Chondrocyte (in vitro differentiated cells): ENCODE measurements around the gene NR4A3. TPM values are rescaled to one million over a fixed set of nuclear protein-coding genes. Genes with fewer than 3 reads are reported as not detected.

Experiments used
- DNase-seq: peaks from one replicate; pipeline ENCODE4 v3.0.0; 2021; ENCODE audit warnings: mixed read lengths, low spot score
- H3K27ac Mint-ChIP-seq: one replicate; pipeline ENCODE4 v1.8.0; 2021; ENCODE audit warnings: mild to moderate bottlenecking, moderate library complexity, mixed read lengths; ENCODE audit not compliant: unreplicated experiment
- H3K27me3 Mint-ChIP-seq: 2 replicates; pipeline ENCODE4 v1.8.0; 2021; ENCODE audit warnings: low read depth, mixed read lengths
- H3K36me3 Mint-ChIP-seq: 2 replicates; pipeline ENCODE4 v1.8.0; 2021; ENCODE audit warnings: low read depth, mixed read lengths
- H3K4me1 Mint-ChIP-seq: 2 replicates; pipeline ENCODE4 v1.8.0; 2021; ENCODE audit warnings: low read depth, mild to moderate bottlenecking, mixed read lengths
- H3K4me3 Mint-ChIP-seq: one replicate; pipeline ENCODE4 v1.8.0; 2021; ENCODE audit warnings: mild to moderate bottlenecking, moderate library complexity, mixed read lengths; ENCODE audit not compliant: unreplicated experiment
- H3K9me3 Mint-ChIP-seq: 2 replicates; pipeline ENCODE4 v1.8.0; 2021; ENCODE audit warnings: low read depth, mixed read lengths
- CTCF ChIP-seq: fragments of 200-600 bp; sonication (generic); IDR thresholded peaks from 2 replicates; pipeline ENCODE4 v1.5.0; 2021; ENCODE audit warnings: antibody characterized with exemption, mild to moderate bottlenecking, moderate library complexity
- total RNA-seq: library from RNA; stranded (reverse); gene quantifications from 3 replicates; pipeline ENCODE4 v1.2.1, GENCODE V29; 2021

The NR4A3 gene
- total RNA-seq, 1 donor from 2014 or later: 1.2 TPM

GRCh38 chr9:99828417-99829176, 6.9 kb downstream of the NR4A3 start:
- TF ChIP-seq CTCF: no peak
- peak overlapping the region; percentile 54 for H3K4me3 Mint-ChIP-seq
- H3K9me3 Mint-ChIP-seq: no peaks in the 10 kb centered on the region
- H3K27ac Mint-ChIP-seq: no peak overlapping the region
- H3K4me1 Mint-ChIP-seq: peaks cover 22% of the 10 kb centered on the region
- peaks cover 5% of the 10 kb centered on the region for H3K36me3 Mint-ChIP-seq
- H3K27me3 Mint-ChIP-seq: peaks cover 44% of the 10 kb centered on the region
- DNase-seq: no peak

- Mint-ChIP-seq H3K4me3 (no peak overlapping the region), H3K27me3 (peaks cover 24% of the 10 kb centered on the region), H3K9me3 (no peaks in the 10 kb centered on the region), H3K36me3 (peaks cover 7% of the 10 kb centered on the region), H3K27ac (no peak overlapping the region), H3K4me1 (peaks cover 9% of the 10 kb centered on the region)
- DNase-seq: no peak
- no peak for TF ChIP-seq CTCF
Measured at GRCh38 chr9:99831857-99832557, 10.3 kb downstream of the NR4A3 start.

- Mint-ChIP-seq H3K27me3 (peaks cover 20% of the 10 kb centered on the region), H3K27ac (no peak overlapping the region), H3K4me3 (no peak overlapping the region), H3K4me1 (peaks cover 9% of the 10 kb centered on the region), H3K9me3 (no peaks in the 10 kb centered on the region), H3K36me3 (peaks cover 7% of the 10 kb centered on the region)
- TF ChIP-seq CTCF: no peak
- DNase-seq: no peak
Measured at GRCh38 chr9:99832558-99832864, 10.8 kb downstream of the NR4A3 start.

GRCh38 chr9:99833735-99834134, 12.1 kb downstream of the NR4A3 start:
- no peak overlapping the region for H3K27ac Mint-ChIP-seq
- no peak for TF ChIP-seq CTCF
- DNase-seq: no peak
- H3K9me3 Mint-ChIP-seq: no peaks in the 10 kb centered on the region
- peaks cover 5% of the 10 kb centered on the region for H3K4me1 Mint-ChIP-seq
- peaks cover 7% of the 10 kb centered on the region for H3K36me3 Mint-ChIP-seq
- H3K4me3 Mint-ChIP-seq: no peak overlapping the region
- peaks cover 14% of the 10 kb centered on the region for H3K27me3 Mint-ChIP-seq

- peaks cover 3% of the 10 kb centered on the region for H3K36me3 Mint-ChIP-seq
- peaks cover 7% of the 10 kb centered on the region for H3K27me3 Mint-ChIP-seq
- no peak for DNase-seq
- no peaks in the 10 kb centered on the region for H3K9me3 Mint-ChIP-seq
- no peak for TF ChIP-seq CTCF
- H3K4me1 Mint-ChIP-seq: no peaks in the 10 kb centered on the region
- H3K4me3 Mint-ChIP-seq: no peak overlapping the region
- H3K27ac Mint-ChIP-seq: no peak overlapping the region
Measured at GRCh38 chr9:99834474-99834873, 12.8 kb downstream of the NR4A3 start.
